Progenitor cell of endocrine pancreas (in vitro differentiated cells): ENCODE results near the gene VWA8. TPM values are rescaled to one million over a fixed set of nuclear protein-coding genes. Genes with fewer than 3 reads are reported as not detected.

Experiments used
- DNase-seq: peaks from one replicate; pipeline ENCODE4 v3.0.0; 2021; ENCODE audit warnings: low spot score; ENCODE audit not compliant: unreplicated experiment
- H3K27ac Mint-ChIP-seq: 2 replicates; pipeline ENCODE4 v1.8.0; 2021; ENCODE audit warnings: mild to moderate bottlenecking, moderate library complexity, mixed read lengths
- H3K27me3 Mint-ChIP-seq: 2 replicates; pipeline ENCODE4 v1.8.0; 2021; ENCODE audit warnings: mixed read lengths
- H3K36me3 Mint-ChIP-seq: 2 replicates; pipeline ENCODE4 v1.8.0; 2022; ENCODE audit warnings: mixed read lengths; ENCODE audit not compliant: insufficient read depth
- H3K4me1 Mint-ChIP-seq: 2 replicates; pipeline ENCODE4 v1.8.0; 2021; ENCODE audit warnings: low read depth, mixed read lengths
- H3K4me3 Mint-ChIP-seq: 2 replicates; pipeline ENCODE4 v1.8.0; 2021; ENCODE audit warnings: low read depth, mild to moderate bottlenecking, moderate library complexity, mixed read lengths
- H3K9me3 Mint-ChIP-seq: 2 replicates; pipeline ENCODE4 v1.8.0; 2021; ENCODE audit warnings: low read depth, mixed read lengths
- total RNA-seq: library from RNA; stranded (reverse); gene quantifications from 2 replicates; pipeline ENCODE4 v1.2.1, GENCODE V29; 2021
- TF ChIP-seq, protein P1 (sequence below): fragments of 200-600 bp; sonication (generic); IDR thresholded peaks from one replicate; pipeline ENCODE4 v1.5.0; 2021; ENCODE audit warnings: antibody characterized with exemption, mild to moderate bottlenecking; ENCODE audit not compliant: unreplicated experiment

Gene VWA8
- total RNA-seq, 1 donor from 2014 or later: 24.1 TPM

DNA sequence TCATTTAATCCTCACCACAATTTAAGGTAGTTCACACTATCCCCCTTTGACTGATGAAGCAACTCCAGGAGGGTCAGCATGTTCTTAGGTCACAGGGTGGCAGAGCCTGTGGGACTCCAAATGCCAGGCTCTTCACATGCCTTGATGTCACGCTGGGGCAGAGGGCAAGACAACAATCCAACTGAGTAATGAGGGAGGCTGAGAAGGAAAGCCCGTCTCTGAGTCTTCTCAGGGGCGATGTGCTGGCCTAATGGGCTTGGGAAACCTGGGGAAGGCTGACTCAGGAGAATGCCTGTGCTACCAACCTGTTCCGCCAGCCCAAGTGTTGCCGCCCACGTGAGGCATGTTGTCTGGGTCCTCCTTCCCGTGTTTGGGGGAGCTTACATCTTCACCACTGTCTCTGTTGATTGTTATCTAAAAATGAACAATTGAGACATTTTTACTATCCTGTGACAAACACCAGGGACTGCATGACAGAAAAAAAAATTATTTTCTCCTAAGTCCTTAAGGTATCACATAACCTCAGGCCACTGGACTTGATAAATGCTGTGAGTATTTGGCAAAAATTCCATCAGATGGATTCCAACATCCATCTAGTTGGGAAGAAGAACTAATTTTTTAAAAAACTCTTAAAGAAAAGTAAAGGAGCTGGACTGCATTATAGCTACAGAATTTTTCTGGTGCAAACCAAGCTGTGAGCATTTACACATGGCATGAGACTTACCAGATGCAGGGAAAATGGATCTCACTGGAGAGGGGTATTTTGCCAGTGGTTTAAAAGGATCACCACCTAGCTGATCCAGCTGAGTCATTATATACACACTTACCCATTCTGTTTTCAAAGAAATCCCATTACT is 346.0 kb downstream of the VWA8 start:
- Mint-ChIP-seq H3K27me3 (no peaks in the 10 kb centered on the region), H3K9me3 (peaks cover 8% of the 10 kb centered on the region), H3K27ac (peak overlapping the region; percentile 74), H3K36me3 (peaks cover 15% of the 10 kb centered on the region), H3K4me1 (peaks cover 3% of the 10 kb centered on the region), H3K4me3 (no peak overlapping the region)
- TF ChIP-seq, protein P1, sequence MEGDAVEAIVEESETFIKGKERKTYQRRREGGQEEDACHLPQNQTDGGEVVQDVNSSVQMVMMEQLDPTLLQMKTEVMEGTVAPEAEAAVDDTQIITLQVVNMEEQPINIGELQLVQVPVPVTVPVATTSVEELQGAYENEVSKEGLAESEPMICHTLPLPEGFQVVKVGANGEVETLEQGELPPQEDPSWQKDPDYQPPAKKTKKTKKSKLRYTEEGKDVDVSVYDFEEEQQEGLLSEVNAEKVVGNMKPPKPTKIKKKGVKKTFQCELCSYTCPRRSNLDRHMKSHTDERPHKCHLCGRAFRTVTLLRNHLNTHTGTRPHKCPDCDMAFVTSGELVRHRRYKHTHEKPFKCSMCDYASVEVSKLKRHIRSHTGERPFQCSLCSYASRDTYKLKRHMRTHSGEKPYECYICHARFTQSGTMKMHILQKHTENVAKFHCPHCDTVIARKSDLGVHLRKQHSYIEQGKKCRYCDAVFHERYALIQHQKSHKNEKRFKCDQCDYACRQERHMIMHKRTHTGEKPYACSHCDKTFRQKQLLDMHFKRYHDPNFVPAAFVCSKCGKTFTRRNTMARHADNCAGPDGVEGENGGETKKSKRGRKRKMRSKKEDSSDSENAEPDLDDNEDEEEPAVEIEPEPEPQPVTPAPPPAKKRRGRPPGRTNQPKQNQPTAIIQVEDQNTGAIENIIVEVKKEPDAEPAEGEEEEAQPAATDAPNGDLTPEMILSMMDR: no peak
- no peak for DNase-seq

DNA sequence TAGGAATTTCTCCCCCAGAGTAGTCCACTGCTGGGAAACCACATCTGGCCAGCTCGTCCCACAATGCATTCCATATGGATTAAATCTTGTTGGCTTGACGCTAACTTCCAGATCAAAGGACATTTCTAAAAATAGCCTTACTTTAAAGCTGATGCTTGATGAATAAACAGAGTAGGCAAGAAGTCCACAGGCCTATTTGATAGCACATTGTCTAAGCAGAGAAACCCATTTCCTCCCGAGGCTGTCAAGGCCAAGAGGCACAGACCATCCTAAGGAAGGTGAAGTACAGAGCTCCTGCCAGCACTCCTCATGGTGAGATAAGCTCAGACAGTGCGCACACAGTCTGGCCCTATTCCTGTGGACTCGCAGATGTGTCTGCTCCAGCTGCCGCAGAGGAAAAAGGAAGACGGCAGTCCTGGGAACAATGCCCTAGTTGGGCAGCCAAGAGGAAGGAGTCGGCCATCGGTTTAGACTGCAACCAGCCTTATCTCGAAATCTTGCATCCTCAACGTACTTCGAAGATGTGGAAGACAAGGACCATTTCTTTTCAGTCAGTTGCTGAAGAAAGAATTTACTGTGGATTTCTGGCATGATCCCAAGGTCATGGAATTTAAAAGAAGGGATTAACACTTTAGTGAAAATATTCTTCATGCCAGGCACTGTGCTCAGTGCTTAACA is 346.8 kb downstream of the VWA8 start:
- Mint-ChIP-seq H3K27me3 (no peaks in the 10 kb centered on the region), H3K36me3 (peaks cover 14% of the 10 kb centered on the region), H3K4me3 (no peak overlapping the region), H3K9me3 (peaks cover 5% of the 10 kb centered on the region), H3K4me1 (peaks cover 6% of the 10 kb centered on the region), H3K27ac (no peak overlapping the region)
- TF ChIP-seq, protein P1: no peak
- DNase-seq: no peak

DNA sequence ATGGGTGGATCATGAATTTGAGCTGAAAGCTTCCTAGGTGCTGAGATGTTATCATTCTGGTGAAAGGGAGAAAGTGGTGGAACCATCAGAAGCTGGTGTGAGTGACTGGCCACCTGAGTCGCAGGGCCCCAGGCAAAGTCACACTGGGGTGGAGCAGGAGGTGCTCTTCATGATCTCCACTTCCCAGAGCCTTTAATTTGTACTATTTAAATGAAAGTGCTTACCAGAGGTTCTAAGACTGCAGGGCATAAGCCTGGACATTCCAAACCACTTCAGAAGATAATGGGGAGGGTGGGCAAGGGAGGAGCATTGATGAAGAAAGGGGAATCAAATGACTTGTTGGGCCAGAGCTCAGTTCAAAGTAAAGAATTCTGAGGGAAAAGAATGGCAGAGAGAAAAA is 347.4 kb downstream of the VWA8 start:
- Mint-ChIP-seq H3K4me1 (peaks cover 6% of the 10 kb centered on the region), H3K36me3 (peaks cover 13% of the 10 kb centered on the region), H3K4me3 (no peak overlapping the region), H3K9me3 (no peaks in the 10 kb centered on the region), H3K27ac (peak overlapping the region; percentile 31), H3K27me3 (no peaks in the 10 kb centered on the region)
- no peak for DNase-seq
- TF ChIP-seq, protein P1: no peak

DNA sequence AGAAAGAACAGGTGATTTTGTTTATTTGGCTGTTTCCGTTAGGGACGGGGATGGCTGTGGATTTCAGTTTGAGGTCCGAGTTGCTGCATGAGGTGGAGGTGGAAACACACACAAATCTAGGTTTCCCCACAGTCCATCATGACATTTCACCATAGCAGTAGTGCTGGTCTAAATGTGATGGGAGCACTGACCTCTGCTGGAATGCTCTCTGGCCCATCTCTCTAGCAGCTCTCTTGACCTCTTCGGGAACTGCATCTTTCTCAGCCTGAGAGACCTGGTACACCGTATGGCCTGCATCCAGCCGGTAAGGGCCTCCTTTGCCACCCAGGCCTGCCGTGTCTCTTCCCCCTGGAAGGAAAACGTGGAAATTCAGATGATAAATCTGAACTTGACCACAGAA is 349.5 kb downstream of the VWA8 start:
- no peaks in the 10 kb centered on the region for H3K27me3 Mint-ChIP-seq
- H3K36me3 Mint-ChIP-seq: peaks cover 13% of the 10 kb centered on the region
- no peak for DNase-seq
- no peaks in the 10 kb centered on the region for H3K9me3 Mint-ChIP-seq
- no peak overlapping the region for H3K4me3 Mint-ChIP-seq
- TF ChIP-seq, protein P1: no peak
- H3K27ac Mint-ChIP-seq: no peak overlapping the region
- peaks cover 6% of the 10 kb centered on the region for H3K4me1 Mint-ChIP-seq

DNA sequence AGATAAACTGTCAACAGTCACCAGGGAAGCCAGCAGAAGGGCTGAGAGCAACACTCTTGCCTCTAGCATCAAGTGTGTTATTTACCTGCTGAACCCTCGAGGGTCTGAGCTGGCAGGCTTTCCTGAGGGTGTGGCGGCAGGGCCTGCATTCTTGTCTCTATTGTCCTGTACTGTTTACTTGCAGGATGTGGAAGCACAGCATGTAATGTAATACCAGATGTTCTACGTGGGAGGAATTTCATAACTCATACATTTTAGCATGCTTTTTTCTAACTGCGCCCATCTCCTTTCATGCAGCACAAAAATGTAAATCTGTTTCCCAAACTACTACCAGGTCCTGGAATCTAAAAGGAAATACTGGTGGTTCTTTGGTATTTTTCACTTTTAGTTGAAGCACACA is 350.5 kb downstream of the VWA8 start:
- Mint-ChIP-seq H3K4me3 (no peak overlapping the region), H3K27ac (peak overlapping the region; percentile 18), H3K27me3 (no peaks in the 10 kb centered on the region), H3K36me3 (peaks cover 13% of the 10 kb centered on the region), H3K4me1 (peaks cover 12% of the 10 kb centered on the region), H3K9me3 (no peaks in the 10 kb centered on the region)
- no peak for DNase-seq
- TF ChIP-seq, protein P1: no peak
